GM21526 (cell line): Measurements from ENCODE around the gene STX16.

Experiments
- ATAC-seq: cut with Tn5 transposase; IDR thresholded peaks from one replicate; pipeline ENCODE4 v1.9.1; 2021; ENCODE audit warnings: moderate library complexity; ENCODE audit not compliant: unreplicated experiment, low FRiP score

The STX16 gene

GRCh38 chr20:58650776-58651558 lies at the start of gene STX16:
Gene STX16 (plus strand): TSS chr20:58651283. CDS start chr20:58652007, 724 bp downstream.
- ATAC-seq, result peak; percentile 48

- no peak for ATAC-seq
Measured at GRCh38 chr20:58602124-58602523, 49.0 kb upstream of the STX16 start.

- no peak for ATAC-seq
Measured at GRCh38 chr20:58603721-58604120, 47.4 kb upstream of the STX16 start.

- ATAC-seq, result no peak
Measured at GRCh38 chr20:58604128-58604881, 46.8 kb upstream of the STX16 start.

GRCh38 chr20:58605292-58606065 lies 45.6 kb upstream of the STX16 start:
- no peak for ATAC-seq

GRCh38 chr20:58606184-58606583 lies 44.9 kb upstream of the STX16 start:
- ATAC-seq, result no peak

GRCh38 chr20:58608096-58608840 lies 42.8 kb upstream of the STX16 start:
- no peak for ATAC-seq

GRCh38 chr20:58609026-58609425 lies 42.1 kb upstream of the STX16 start:
- ATAC-seq, result no peak

- ATAC-seq, result no peak
Measured at GRCh38 chr20:58610071-58610800, 40.8 kb upstream of the STX16 start.

- no peak for ATAC-seq
Measured at GRCh38 chr20:58610811-58611210, 40.3 kb upstream of the STX16 start.

- no peak for ATAC-seq
Measured at GRCh38 chr20:58611236-58612030, 39.6 kb upstream of the STX16 start.

- no peak for ATAC-seq
Measured at GRCh38 chr20:58612121-58612691, 38.9 kb upstream of the STX16 start.

- ATAC-seq, result no peak
Measured at GRCh38 chr20:58613061-58613854, 37.8 kb upstream of the STX16 start.

- no peak for ATAC-seq
Measured at GRCh38 chr20:58614366-58614765, 36.7 kb upstream of the STX16 start.

- no peak for ATAC-seq
Measured at GRCh38 chr20:58614984-58615760, 35.9 kb upstream of the STX16 start.

GRCh38 chr20:58616411-58616810 lies 34.7 kb upstream of the STX16 start:
- no peak for ATAC-seq

GRCh38 chr20:58617158-58617557 lies 33.9 kb upstream of the STX16 start:
- no peak for ATAC-seq
